Fibroblast of pulmonary artery (primary cell): ENCODE measurements around the gene PXK.

ENCODE experiments used
- DNase-seq: peaks from one replicate; pipeline ENCODE4 v3.0.0-alpha.2; 2010; ENCODE audit warnings: low read depth
- H3K4me3 ChIP-seq: replicated peaks from 2 replicates; pipeline ENCODE4 v1.5.1; 2011; ENCODE audit warnings: low read depth, mild to moderate bottlenecking, control low read depth, low read length, moderate library complexity
- TF ChIP-seq, protein P1 (sequence below): IDR thresholded peaks from 2 replicates; pipeline ENCODE4 v1.5.1; 2011; ENCODE audit warnings: mild to moderate bottlenecking, control low read depth, low read length, inconsistent platforms; ENCODE audit errors: missing control alignments

The PXK gene

DNA sequence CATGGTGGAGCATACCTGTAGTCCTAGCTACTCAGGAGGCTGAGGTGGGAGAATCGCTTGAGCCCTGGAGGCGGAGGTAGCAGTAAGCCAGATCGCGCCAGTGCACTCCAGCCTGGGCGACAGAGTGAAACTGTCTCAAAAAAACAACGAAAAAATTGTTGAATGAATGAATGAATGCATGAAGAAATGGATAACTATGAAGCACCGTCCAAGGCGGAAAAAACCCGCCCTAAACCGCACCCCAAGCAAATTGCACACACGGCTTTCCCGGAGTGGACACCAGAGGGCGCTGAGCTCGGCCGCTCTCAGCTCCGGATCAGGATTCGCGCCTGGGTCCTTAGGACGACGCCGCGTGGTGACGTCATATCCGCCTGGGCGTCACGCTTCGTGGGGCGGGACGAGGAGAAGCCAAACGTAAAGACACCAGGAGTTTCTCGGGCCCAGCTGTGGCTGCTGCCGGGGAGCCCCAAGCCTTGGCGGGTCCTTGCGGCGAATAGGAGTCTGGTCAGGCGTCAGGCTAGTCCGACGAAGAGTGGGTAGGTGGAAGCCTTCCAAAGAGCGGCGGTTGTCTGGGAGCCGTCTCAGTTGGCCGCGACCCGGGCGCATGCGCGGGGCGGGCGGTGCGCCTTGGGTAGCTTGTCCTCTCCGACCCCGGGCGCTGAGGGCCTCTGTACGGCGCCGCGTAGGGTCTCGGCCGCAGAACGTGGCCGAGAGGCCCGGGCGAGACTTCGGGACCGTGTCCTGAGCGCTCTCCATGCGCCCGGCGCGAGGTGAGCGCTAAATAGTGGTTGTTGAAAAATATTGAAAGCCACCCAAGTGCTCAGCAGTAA, 26.6 kb upstream of the PXK start, which contains the start of the genes HTD2 and RPP14:
HTD2 (plus strand) TSS at position 639 of the 830 bp plus-strand sequence. CDS start 11,094 bp downstream, outside the sequence.
RPP14 (plus strand) TSS at position 364 of the 830 bp plus-strand sequence. CDS start 4,085 bp downstream, outside the sequence.
- peak within 1 kb of the TSS; percentile 72 for H3K4me3 ChIP-seq
- TF ChIP-seq, protein P1, sequence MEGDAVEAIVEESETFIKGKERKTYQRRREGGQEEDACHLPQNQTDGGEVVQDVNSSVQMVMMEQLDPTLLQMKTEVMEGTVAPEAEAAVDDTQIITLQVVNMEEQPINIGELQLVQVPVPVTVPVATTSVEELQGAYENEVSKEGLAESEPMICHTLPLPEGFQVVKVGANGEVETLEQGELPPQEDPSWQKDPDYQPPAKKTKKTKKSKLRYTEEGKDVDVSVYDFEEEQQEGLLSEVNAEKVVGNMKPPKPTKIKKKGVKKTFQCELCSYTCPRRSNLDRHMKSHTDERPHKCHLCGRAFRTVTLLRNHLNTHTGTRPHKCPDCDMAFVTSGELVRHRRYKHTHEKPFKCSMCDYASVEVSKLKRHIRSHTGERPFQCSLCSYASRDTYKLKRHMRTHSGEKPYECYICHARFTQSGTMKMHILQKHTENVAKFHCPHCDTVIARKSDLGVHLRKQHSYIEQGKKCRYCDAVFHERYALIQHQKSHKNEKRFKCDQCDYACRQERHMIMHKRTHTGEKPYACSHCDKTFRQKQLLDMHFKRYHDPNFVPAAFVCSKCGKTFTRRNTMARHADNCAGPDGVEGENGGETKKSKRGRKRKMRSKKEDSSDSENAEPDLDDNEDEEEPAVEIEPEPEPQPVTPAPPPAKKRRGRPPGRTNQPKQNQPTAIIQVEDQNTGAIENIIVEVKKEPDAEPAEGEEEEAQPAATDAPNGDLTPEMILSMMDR: peak; percentile 96
- DNase-seq: peak; percentile 99

DNA sequence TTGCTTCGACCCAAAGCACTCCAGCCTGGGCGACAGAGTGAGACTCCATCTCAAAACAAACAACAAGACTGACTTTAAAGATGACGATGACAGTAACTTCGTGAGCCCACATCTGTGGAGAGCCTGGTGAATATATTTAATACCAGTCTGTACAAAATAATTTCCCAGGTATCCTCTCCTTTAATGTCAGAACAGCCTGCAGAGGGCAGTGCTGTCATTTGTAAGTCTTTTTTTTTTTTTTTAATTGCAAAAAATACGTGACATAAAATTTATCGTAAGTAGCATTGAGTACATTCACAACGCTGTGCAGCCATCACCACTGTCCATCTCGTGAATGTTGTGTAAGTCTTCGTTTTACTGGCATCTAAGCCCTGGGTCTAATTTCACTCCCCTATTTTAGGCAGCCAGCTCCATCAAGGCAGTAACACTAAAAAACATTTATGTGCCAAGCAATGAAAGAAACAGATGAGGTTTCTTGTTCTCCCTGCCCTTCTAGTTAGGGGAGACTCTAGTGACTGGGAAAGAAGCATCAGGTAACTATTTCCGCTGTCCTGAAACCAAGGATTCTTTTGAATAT, 25.0 kb upstream of the PXK start:
- H3K4me3 ChIP-seq: peak overlapping the region; percentile 72
- peak; percentile 78 for DNase-seq
- TF ChIP-seq, protein P1: peak; percentile 52

DNA sequence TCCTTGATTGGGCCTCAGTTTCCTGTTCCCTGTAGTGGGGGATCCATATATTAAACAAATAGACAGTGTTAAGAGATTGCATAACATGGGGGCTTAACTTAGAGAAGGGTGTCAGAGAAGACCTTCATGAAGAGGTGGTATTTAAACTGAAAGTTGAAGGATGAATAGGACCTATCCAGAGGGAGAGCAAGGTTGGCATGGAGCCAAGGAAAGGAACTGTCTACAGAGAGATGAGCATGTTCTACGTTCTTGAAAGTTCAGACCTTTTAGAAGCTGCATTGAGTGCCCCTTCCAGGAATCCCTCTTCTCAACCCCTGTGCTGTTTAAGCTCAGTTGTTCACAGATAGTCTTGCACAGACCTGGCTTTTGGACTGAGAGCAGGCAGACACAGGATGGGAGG, 24.0 kb upstream of the PXK start:
- TF ChIP-seq, protein P1: no peak
- H3K4me3 ChIP-seq: no peak overlapping the region

DNA sequence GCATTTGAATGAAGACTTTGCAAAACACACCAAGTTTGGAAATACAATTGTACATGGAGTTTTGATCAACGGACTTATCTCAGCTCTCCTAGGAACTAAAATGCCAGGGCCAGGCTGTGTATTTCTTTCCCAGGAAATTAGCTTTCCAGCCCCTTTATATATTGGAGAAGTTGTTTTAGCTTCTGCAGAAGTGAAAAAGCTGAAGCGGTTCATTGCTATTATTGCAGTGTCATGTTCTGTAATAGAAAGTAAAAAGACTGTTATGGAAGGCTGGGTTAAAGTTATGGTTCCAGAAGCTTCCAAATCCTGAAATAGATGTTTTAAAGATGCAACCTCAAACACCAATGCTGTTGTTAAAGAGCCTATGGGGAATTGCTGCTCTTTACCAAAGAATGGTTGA, 14.9 kb upstream of the PXK start:
- no peak overlapping the region for H3K4me3 ChIP-seq
- no peak for DNase-seq
- TF ChIP-seq, protein P1: no peak

More for the DNA sequence above, 24.0 kb upstream of the PXK start:
- peak; percentile 29 for DNase-seq

DNA sequence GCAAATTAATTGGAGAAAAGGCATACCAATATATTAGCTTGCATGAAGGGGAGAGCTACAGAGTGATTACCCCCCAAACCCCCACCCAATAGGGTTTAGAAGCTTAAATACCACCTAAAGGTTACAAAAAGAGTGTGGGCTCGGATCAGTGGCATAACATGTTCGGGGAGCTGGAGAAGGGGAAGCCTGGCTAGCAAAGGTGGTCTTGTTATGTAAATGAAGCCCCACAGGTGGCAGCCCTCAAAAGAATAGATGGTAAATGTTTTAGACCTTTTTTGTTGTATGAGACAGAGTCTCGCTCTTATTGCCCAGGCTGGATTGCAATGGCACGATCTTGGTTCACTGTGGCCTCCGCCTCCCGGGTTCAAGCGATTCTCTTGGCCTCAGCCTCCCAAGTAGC, 10.9 kb upstream of the PXK start:
- no peak overlapping the region for H3K4me3 ChIP-seq
- DNase-seq: no peak
- TF ChIP-seq, protein P1: no peak

DNA sequence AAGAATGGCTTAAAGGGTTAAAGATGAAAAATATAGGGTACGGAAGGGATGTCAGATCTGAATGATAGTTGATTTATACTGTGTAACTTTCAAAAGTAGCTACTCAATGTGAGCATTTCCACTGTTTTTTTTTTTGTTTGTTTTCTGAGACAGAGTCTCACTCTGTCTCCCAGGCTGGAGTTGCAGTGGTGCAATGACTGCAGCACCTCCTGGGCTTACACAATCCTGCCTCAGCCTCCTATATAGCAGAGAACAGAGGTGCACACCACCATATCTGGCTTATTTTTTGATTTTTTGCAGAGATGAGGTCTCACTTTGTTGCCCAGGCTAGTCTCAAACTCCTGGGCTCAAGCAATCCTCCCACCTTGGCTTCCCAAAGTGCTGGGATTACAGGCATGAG, 9.9 kb upstream of the PXK start:
- TF ChIP-seq, protein P1: no peak
- no peak for DNase-seq
- no peak overlapping the region for H3K4me3 ChIP-seq
